GM18858 (cell line): ENCODE data around the gene LONRF2.
A peak's percentile ranks its signal among the peaks of the same experiment; 100 is the strongest.

Source experiments
- ATAC-seq: cut with Tn5 transposase; IDR thresholded peaks from one replicate; pipeline ENCODE4 v1.9.1; 2021; ENCODE audit not compliant: unreplicated experiment

The LONRF2 gene

DNA sequence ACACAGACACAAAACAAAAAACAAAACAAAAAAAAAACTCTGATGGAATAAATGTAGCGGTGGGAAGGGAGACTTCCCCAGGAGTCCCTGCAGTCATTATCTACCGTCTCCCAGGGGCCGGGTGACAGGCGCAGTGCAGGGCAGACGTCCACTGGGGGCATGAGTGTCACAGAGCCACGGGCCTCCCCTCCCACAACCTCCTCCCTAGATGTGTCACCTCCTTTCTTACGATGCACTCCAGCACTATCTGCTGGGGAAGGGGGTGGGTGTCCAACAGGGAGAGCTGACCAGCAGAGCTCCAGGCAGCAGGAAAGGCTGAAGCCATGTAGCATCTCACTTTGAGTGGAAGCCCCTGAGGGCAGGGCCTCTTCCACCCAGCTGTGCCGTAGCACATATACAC lies 84.5 kb downstream of the LONRF2 start:
- ATAC-seq: no peak

DNA sequence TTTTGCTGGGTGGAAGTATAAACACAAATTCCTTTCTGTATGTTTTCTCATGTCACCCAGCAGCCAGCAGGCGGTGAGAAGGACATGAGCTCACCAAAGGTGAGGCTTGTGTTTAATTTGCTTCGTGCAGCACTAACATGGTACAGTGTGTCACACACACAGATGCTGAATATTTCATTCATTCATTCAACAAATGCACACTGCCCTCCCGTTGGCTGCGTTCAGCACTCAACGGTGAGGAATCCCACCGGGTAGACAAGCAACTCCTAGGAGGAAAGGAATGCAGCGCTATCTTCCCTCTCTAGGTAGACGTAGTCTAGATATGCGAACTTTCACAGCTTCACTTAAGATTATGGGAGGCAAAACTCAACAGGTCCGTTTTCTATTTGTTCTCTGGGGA lies 85.1 kb downstream of the LONRF2 start:
- no peak for ATAC-seq

DNA sequence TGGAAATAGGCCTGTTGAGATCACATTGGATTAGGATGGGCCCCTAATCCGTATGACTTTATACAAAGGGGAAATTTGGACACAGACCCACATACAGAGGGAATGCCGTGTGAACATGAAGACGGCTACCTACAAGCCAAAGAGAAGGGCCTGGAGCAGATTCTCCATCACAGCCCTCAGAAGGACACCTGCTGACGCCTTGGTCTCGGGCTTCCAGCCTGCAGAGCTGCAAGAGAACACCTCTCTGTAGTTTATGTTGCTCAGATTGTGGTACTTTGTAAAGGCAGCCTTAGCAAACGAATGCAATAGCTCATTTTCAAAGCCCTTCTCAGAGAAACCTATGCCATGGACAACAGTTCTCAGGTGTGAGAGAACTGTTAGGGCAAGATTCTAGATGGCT lies 86.1 kb downstream of the LONRF2 start:
- ATAC-seq: no peak

DNA sequence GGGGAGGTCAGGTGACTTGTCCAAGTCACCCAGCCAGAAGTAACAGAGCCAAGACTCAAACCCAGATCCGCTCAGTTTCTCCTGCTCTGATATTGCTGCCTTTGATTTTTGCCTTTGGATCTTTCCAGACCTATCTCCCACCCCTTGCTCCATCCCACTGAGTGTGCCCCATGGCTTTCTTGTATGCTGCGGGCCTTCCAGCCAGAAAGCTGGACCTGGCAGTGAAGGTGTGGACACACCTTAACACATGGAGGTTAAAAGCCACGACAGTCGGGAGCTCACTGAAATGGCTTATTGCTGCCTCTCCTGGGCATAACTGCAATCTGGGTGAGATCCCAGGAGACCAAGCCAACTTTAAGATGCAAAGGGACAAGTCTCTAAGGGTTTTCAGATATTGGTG lies 86.7 kb downstream of the LONRF2 start:
- ATAC-seq: no peak

DNA sequence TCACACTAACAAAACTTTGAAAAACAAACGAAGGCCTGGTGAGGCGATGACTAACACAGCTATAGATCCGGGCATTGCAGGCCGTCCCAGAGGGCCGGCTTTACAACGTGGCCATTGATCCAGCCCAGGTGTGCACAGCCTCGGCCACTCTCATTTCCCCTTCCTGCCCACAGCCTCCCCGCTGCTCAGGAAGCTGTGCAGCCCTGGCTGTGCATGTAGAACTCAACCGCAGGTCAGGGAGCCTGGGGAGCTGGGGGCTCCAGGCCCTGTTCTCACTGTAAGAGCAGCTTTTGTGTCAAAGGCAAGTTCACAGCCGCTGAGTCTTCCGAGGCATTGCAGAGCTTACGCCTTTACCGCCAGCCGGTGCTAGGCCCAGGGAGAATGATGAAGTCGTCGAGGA lies 87.2 kb downstream of the LONRF2 start:
- peak; percentile 96 for ATAC-seq

DNA sequence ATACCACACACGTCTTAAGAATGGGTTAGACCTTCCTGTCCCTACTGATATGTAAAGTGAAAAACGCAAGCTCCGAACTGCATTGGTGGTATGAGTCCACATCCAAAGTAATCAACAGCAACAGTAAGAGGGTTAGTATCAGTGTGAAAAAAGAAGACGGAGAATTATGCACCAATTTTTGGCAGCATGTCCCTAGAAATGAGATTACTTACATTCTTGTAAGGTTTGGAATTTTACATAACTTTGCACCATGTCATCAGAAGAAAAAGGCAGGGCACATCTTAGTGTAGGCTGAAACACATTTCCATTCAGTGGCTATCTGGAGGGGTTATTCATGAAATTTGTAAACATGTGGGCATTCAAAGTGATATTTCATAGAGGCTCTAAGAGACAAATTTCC lies 88.2 kb downstream of the LONRF2 start:
- no peak for ATAC-seq

DNA sequence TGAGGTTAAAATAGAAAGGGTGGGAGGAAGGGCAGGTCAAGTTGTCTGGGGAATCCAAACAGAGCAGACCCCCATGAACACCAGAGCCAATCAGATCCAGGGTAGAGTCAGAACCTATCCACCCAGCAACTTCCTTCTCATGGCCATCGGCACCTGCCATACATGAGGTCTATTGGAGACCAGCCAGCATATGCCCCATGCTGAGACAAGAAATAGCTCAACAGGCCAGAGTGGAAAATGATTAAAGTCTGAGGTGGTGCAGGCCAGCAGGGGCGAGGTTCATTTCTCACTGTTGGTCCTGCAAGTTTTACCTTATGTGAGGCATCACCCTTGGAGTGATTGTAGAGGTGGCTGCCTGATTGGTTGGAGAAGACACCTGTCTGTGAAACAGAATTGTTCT lies 89.2 kb downstream of the LONRF2 start:
- ATAC-seq: no peak

DNA sequence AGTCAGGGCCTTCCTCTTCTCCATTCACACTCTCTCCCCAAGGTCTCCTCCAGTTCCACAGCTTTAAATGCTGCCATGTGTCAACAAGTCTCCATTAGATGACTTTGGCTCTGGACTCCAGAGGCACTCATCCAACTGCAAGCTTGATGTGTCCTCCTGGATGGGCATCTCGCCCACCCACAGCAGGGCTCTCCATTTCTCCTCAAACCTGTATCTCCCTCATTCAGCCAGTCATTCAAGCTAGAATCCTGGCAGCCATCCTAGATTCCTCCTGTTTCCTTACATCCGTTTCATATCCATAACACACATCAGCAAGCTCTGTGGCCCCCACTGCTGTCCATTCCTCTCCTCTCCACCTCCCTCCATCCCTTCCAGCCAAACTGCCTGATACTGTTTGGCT lies 91.5 kb downstream of the LONRF2 start:
- no peak for ATAC-seq

DNA sequence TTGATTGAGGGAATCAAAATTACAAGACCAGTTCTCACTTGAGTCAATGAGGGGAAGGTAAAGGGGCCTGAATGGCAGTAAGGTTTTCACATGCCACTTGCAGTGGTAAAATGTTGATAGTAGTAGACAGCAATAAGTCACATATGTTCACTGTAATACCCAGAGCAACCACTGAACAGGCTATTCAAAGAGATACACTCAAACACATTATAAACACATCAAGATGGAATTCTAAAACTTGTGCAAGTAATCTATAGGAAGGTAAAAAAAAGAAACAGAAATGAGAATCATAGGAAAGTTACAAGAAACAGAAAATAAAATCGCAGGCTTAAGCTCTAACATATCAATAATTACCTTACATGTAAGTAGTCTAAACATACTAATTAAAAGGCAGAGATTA lies 93.3 kb downstream of the LONRF2 start:
- no peak for ATAC-seq

DNA sequence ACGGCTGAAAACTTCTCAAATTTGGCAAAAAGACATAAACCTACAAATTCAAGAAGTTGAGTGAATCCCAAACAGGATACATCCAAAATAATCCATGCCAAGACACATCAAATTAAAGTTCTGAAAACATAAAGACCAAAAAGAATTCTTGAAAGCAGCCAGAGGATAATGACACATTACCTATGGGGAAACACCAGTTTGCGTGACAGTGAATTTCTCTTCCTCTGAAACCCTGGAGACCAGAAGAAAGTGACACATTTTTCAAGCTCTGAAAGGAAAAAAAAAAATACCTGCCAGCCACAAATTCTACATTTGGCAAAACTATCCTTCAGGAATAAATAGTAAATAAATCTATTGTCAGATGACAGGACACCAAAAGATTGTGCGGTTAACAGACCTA lies 93.9 kb downstream of the LONRF2 start:
- ATAC-seq: no peak

DNA sequence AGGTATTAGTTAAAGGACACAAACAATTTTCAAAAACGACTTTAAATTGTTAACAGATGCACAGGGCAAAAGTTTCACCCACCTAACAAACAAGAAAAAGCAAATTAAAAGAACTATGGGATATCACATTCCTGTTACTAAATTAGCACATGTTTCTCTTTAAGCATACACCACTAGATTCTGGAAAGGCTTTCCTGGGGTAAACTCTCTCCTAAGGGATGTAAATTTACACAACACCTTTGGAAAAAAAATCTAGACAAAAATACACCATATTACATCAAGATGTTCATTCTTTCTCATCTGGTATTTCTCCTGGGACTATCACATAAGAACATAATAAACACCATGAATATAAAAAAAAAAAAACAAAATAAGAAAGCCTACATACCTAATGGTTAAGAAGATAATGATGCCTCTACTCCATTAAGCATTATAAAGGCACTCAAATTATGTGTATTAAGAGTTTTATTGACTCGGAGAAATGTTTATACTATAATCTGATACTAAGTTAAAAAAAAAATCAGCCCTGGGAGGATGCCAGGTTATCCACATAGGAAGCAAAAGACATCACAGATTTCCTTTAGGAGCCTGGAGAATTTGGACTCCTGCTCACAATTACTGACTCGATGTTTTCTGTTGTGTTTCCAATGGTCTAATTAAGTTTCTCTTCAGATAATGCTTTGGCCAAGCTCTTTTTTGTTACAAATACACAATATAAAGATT lies 97.2 kb downstream of the LONRF2 start:
- no peak for ATAC-seq

DNA sequence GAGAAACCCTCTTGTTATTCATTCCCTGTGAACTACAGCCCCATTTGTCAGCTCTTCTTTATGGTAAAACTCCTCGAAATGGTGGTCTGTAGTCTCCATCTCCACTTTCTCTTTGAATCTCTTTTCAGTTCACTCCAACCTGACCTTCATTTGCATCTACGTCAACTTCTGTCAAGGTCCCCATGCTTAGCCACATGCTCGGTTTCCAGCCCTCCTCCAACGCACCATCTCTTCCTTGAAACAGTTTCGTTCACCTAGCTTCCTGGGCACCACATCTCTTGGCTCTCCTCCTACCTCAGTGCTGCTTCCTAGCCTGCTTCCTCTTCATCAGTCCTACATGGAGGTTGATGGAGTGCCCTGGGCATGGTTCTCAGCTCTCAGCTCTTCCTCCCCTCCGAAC lies 98.8 kb downstream of the LONRF2 start:
- no peak for ATAC-seq
